IPS-NIHi11 (cell line): ENCODE results near the gene CACNA1A.
A peak's percentile ranks its signal among the peaks of the same experiment; 100 is the strongest.

ENCODE experiments used
- DNase-seq: peaks from one replicate; pipeline ENCODE4 v3.0.0; 2012; ENCODE audit warnings: mixed read lengths, low spot score

The CACNA1A gene

DNA sequence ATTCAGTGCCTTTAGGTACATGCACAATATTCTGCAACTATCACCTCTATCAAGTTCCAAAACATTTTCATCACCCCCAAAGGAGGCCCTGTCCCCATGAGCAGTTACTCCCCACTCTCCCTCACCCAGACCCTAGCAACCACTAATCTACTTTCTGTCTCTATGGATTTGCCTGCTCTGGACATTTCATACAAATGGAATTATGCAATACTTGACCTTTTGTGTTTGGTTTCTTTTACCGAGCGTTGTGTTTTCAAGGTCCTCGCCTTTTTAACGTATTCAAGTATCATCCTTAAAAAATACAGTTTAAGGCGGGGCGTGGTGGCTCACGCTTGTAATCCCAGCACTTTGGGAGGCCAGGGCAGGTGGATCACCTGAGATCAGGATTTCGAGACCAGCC is 196.4 kb downstream of the CACNA1A start:
- no peak for DNase-seq

- no peak for DNase-seq
Observed at GRCh38 chr19:13303381-13304129, 202.7 kb downstream of the CACNA1A start.

- peak; percentile 45 for DNase-seq
Observed at GRCh38 chr19:13302526-13303270, 203.6 kb downstream of the CACNA1A start.

- DNase-seq = no peak
Observed at GRCh38 chr19:13301627-13302334, 204.5 kb downstream of the CACNA1A start.

DNA sequence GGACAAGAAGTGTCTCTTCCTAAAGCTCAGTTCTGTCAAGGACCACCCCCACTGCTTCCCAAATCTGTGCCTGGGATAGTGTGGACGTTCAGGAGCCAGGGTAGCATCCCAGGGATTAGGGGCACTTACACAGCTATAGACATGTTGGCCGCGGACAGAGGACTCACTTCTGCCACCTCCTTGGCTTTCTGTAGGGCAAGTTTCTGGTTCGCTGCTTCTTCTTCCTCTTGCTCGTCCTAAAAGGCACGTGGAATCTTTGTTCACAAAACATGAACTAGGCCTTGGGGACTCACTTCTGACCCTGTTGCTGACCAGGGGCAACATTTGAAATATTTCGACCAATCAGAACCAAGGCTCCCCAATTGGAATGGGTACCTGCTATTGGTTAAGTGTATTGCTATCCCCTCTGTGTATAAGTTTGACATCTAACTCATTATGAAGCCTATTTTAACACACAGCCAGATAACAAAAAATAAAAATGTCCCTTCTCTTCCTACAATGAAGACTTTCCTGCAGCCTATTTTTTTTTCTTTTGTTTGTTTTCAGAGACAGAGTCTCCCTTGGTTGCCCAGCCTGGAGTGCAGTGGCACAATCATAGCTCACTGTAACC is 205.8 kb downstream of the CACNA1A start:
- no peak for DNase-seq

DNA sequence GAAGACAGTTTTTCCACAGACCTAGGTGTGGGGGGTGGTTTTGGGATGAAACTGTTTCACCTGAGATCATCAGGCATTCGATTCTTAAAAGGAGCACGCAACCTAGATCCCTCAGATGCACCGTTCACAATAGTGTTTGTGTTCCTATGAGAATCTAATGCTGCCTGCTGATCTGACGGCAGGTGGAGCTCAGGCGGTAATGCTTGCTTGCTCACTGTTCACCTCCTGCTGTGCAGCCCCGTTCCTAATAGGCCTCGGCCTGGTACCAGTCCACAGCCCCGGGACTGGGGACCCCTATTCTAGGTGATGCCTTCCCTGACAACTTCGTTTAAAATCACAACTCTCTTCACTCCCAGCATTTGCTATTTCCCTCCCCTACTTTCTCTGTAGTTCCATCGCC is 206.4 kb downstream of the CACNA1A start:
- DNase-seq = no peak

DNA sequence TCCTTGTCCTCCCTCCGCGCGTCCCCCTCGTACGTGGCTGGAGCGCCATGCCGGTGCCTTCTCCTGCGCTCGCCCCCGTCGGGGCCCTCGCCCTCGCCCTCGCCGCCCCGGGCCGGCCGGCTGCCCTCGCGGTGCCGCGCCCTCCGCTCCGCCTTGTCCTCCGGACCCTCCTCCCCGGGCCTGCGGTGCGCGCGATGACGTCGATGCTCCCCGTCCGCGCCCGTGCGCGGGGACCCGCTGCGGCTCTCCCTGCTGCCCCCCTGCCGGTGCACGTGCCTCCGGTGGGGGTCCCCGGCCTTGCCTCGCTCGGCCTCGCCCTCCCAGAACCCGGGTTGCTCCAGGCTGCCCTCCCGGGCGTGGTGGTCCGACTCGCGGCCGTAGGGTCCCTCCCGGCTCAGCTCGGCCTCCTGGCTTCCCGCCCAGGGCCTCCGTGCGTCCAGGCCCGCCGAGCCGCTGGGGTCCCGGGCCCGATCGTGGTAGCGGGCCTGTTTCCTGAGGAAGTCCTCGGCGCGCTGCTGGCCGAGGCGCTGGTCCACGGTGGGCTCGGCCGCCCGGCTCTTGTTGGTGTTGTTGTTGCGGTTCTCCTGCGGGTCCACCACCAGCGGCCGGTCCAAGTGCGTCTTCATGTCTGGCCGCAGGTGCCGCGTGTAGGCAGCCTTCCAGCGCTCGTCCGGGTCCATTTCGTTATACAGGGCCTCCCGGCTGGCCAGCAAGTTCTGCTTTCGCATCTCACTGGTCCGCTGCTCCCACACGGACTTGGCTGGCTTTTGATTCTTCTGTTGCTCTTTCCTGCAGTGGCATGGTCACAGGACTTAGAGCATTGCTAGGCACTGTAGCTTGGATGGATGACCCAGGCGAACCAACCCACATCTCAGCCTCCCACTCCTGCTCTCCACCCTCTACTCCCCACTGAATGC is 207.5 kb downstream of the CACNA1A start:
- peak; percentile 33 for DNase-seq

GRCh38 chr19:13297023-13297422 is 209.3 kb downstream of the CACNA1A start:
- no peak for DNase-seq

- no peak for DNase-seq
Observed at GRCh38 chr19:13294812-13295567, 211.3 kb downstream of the CACNA1A start.

DNA sequence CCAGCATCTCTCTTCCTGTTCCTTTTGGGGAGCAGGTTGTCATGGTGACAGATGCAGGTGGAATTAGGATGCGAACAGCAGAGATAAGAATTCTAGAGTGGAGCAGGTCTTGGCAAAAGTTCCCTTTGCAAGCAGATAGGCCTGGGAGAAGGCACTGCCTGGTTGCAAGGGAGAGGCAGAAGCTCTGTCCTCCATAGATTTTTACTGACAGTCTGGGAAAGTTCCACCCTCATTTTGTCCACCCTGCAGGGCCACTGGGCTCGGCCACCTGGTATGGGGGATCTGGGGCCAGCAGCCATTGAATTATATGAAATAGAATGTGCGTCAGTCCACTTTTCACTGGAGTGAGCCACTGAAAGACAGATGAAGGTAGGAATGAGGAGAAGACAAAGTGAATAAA is 214.4 kb downstream of the CACNA1A start:
- no peak for DNase-seq

DNA sequence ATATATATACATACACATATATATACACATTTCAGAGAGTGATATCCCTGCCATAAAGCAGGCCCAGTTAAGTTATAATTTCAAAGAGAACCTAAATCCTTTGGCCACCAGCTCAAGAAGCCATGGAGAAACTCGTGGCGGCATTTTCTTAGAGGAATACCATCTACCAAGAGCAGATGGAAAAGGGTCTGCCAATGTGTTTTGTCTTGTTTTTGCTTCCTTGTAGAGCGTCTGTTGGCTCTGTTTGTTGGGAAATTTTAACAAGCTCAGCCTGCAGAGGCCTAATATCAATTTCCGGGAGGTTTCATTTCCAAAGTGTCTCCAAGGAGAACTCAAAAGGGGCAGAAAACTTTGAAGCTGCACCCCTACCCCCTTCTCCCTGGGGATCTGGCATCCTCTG is 215.5 kb downstream of the CACNA1A start:
- DNase-seq = no peak

- no peak for DNase-seq
Observed at GRCh38 chr19:13289295-13289694, 217.0 kb downstream of the CACNA1A start.

GRCh38 chr19:13286195-13286985 is 219.9 kb downstream of the CACNA1A start:
- no peak for DNase-seq

DNA sequence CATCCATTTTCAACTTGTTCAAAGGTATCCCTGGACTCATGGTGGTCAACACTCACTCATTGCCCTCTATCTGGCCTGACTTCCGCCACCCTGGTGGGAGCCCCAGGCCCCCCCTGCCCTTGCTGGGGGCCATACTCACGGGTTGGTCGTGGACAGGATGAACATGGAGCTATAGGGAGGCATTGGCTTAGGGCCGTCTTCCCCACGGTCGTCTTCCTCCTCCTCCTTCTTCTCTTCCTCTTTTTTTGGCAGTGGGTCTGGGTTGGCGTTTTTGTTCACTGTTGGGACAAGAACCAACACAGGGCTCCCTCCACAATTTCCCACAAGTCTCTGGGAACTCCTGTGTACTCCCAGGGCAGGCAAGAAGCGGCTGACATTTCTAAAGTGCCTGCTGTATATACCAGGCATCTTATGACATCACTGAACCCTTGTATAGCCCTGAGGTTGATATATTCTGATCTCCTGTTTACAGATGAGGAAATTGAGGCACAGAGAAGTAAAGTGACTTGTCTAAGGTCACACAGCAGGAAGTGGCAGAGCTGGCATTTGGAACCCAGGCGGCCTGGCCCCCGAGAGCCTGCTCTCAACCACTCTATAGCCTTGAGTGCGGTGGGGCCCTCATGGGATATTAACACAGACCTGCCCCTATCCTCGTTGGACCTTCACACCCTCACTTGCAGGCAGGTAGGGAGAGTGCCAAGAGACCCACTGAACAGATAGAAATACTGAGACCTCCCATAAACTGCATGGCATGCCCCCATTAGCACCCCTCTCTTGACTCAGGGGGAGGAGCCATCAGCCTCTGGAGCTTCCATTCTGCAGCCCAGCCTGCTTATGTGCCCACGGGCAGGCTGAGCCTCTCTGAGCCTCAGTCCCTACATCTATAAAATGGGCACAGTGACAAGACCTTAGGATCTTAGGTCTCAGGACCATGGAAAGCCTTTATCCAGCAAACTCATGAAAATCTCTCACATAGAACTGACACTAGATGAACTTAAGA is 221.1 kb downstream of the CACNA1A start:
- DNase-seq = no peak

DNA sequence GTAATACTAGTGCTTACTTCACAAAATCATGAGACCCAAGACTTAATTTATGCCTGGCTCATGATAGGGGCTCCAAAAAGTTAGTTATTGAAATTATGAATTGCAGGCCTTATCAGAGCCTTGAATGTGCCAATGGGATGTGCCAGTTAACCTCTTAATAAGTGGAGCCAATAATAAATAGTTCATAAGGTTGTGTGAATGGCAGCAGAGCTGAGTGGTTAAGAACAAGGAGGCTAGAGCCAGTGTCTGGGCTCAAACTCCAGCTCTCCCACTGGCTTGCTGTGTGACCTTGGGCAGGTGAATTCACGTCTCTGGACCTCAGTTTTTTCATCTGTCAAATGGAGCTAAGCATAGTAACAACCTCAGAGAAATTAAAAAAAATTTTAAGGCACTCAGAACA is 222.4 kb downstream of the CACNA1A start:
- no peak for DNase-seq

DNA sequence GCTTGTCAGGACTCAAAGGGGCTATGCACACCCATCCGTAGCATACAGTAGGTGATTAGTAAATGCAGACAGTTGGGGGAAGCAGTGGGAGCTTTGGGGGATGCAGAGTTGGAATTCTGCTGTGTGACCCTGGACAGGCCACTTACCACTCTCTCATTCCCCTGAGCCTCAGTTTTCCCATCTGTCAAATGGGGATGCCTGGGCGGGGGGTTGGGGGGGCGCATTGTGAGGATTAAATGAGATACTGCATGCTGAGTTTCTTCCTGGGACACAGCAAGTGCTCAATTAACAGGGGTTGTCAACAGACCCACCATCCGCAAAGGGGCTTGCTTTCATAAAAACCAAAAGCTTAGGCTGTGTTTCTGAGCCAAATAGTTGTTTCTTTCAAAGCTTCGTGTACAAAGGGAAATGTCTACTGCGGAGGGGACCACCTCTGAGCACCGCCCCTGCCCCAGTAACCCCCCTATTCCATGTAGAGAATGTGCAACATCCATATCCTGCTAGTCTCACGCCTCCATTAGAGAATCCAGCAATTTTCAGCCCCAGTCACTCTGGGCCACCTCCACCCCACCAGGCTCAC is 223.7 kb downstream of the CACNA1A start:
- no peak for DNase-seq

GRCh38 chr19:13281567-13282291 is 224.6 kb downstream of the CACNA1A start:
- DNase-seq = peak; percentile 24
